Measurements from ENCODE around the gene COL8A2.

COL8A2 gene

DNA sequence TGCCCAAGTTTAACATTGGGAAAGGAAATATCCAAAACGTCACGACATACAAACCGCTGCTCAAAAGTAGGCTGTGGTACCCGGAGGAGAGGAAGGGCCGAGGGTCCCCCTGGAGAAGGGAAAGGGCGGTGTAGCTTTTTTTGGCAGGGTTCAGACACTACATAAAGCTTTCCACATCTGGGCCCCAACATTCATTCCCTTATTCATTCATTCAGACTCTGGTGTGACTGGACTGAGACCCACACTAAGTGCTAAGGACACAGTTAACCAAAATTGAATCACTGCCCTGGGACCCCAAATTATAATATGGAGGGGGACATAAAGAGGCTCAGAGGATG lies 10.3 kb upstream of the COL8A2 start:
- no peak for DNase-seq

- no peak for DNase-seq
These were observed 9.7 kb upstream of the COL8A2 start for GRCh38 chr1:36134505-36135329.

GRCh38 chr1:36134031-36134430 lies 9.0 kb upstream of the COL8A2 start:
- DNase-seq, result no peak

DNA sequence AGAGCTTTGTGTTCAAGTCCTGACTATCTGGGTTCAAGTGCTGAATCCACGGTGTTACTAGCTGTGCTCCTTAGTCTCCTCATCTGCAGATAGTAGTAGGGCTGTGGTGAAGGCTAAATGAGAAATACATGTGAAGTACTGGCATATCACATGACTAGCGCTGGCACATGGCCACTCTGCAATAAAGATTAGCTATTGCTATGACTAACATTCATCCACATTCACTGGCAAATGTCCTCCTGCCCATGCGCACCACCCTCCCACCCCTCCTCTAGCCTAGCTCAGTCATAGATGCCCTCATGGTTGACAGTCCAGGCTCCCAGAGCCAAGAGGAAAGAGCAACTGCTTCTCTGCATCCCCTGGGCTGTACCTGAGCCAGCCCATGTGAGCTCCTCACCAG lies 8.5 kb upstream of the COL8A2 start:
- DNase-seq, result no peak

DNA sequence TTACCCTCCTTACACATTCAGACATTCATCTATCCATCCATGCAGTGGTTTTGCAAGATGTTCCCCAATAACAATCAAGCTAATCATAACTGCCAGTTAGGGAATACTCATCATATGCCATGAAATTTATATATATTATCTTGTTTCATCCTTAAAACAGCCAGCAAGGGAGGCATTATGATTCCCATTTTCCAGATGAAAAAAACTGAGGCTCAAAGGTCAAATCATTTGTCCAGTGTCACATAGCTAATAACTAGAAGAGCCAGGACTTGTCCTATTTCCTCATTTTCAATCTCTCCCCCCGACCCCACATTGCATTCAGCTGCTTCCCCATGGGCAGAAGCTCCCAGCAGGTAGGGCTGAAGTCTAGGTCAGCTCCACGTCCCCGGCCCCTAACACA lies 7.0 kb upstream of the COL8A2 start:
- DNase-seq, result no peak

- DNase-seq, result no peak
These were observed 3.8 kb upstream of the COL8A2 start for GRCh38 chr1:36128905-36129206.

DNA sequence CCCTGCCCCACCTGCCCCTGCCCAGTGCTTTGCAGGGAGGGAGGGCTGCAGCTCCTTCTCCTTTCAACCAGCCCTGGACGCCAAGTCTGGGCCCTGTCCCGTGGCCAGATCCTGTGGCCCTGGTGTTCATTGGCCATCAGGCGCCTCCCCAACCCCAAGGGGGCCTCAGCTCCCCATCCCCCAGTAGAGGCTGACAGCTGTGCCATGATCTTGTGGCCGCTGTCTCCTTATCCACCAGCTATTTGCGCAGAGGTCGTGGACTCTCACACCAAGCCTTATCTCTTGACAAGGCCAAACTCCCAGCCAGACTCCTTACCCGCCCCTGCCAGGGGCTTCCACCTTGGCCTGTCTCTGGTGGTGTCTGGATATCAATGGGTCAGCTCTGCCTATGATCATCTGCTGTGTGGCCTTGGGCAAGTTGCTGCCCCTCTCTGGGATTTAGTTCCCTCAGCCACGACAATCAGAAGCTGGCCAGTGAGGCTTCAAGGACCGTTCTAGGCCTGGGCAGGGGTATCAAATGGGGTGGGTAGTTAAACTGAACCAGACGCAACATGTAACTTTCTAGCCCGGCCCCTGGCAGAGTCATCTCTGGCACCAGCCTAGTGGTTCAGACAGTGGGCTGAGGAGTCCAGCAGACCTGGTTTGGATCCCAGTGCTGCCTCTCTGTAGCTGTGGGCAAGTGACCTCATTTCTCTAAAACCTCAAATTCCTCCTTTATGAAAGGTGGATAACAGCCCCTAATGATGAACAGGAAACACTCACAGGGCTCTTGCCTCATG lies 3.3 kb upstream of the COL8A2 start:
- no peak for DNase-seq

DNA sequence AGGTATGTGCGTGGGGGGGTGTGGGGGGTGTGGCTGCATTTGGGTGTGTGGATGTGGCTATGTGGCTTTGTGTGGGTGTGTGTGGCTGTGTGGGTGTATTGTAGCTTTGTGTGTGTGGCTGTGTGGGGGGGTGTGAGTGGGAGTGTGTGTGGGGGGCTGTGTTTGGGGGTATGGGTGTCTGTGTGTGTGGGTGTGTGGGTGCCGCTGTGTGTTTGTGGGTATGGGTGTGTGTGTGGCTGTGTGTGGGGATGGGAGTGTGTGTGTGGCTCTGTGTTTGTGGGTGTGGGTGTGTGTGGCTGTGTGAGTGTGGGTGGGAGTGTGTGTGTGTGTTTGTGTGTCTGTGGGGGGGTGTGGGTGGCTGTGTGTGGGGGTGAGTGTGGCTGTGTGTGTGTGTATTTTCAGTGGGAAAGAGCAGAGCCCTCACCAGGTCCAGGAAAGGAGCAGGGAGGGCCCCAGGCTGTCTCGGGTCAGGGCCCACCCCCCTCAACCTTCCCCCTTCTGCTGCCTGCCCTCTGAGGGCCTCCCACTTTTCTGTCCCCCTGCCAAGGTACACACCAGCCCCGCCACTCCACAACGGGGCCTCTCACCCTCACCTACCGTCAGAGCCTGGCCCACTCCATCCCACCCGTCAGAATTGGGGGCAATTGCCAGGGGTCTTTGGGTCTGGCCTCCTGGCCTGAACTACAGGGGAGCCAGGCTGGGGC lies 1.9 kb upstream of the COL8A2 start:
- DNase-seq, result no peak

DNA sequence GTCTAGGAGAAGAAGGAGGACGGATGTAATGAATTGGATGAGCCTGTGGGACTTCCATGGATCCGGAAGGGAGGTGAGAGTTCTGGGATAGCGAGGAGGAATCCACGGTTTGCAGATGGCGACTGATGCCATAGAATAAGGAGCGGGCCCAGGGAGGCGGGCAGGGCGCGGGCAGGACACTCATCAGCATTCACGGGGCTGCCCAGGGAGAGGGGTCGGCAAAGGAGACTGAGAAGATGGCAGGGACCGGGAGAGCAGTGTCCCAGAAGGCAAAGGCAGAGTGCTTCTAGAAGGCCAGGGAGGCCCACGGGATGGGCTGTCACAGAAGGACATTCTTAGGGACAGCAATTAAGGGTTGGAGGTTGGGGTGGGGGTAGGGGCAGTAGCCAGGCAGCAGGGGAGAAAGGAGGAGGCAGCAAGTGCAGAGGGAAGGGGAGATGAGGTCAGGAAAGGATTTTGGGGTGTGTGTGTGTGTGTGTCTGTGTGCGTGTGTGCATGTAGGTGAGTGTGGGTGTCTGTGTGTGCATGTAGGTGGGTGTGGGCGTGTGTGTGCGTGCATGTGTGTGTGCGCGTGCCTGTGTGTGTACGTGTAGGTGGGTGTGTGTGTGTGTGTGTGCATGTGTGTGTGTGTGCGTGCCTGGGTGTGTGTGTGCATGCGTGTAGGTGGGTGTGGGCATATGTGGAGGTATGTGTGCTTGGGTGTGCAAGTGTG lies 1.1 kb upstream of the COL8A2 start:
- no peak for DNase-seq

DNA sequence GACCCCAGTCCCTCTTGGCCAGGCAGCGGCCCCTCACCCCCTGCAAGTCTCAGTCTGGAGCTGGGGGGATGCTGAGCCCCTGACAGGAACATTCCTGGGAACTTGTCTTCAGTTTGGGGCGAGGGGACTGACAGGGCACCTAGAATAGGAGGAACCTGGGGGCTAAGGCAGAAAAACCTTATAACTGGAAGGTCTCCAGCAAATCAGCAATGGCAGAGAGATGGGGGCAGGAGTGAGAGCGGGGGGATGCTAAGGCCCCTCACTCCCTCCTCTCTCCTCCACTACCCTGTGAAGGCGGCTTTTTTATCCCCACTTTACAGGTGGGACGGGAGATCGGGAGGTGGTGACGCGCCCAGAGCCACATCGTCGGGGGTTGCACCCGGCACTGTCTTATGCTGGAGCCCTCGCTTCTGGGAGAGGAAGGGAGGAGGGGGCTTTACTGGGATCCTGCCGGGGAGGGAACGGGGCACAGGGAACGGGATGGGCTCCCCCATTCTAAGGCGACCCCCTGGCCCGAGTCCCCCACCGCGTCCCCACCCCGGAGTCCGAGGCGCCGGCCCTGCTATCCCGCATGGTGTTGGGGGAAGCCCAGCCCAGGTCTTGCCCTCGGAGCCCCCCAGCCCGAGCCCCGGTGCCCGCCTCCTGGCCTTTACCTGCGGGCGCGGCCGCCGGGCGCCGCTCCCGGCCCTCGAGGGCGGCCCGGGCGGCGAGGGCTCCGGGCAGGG lies 456 bp downstream of the COL8A2 start:
- no peak for DNase-seq

- DNase-seq, result no peak
These were observed 1.7 kb downstream of the COL8A2 start for GRCh38 chr1:36123356-36123755.

- no peak for DNase-seq
These were observed 2.7 kb downstream of the COL8A2 start for GRCh38 chr1:36122062-36123030.

- DNase-seq, result no peak
These were observed 5.6 kb downstream of the COL8A2 start for GRCh38 chr1:36119456-36119855.

- DNase-seq, result no peak
These were observed 6.4 kb downstream of the COL8A2 start for GRCh38 chr1:36118447-36119204.

DNA sequence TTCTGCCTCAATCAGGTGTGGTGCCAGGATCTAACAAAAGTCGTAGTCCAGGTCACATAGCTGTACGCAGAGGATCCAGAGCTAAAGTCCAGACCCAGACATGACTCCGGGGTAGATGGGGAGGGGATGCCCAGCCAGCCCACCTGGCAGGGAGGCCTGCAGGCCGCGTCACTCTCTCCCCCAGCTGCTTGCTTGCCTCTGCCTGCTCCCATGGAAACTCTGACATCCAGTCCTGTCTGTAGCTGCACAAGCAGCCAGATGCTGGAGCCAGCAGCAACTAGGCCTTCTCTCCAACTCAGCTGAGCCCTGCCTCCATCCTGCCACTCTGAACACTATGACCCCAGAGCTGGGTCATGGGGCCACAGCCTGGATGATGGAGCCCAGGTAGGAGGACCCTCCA lies 8.1 kb downstream of the COL8A2 start:
- DNase-seq, result no peak

DNA sequence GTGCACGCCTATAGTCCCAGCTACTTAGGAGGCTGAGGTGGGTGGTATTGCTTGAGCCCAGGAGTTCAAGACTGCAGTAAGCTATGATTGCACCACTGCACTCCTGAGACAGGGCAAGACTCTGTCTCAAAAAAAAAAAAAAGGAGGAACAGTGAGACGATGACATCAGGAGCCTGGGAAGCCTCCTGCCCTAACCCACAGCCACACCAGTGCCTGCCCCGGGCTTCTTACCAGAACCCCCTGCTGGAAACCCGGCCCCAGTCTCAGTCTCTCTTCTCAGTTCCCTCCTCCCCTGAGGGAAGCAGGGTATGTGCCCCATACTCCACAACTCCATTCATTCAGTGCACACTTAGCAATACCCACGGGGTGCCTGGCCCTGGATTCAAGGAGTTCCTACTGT lies 9.1 kb downstream of the COL8A2 start:
- DNase-seq, result no peak

- DNase-seq, result no peak
These were observed 9.8 kb downstream of the COL8A2 start for GRCh38 chr1:36115200-36115669.

DNA sequence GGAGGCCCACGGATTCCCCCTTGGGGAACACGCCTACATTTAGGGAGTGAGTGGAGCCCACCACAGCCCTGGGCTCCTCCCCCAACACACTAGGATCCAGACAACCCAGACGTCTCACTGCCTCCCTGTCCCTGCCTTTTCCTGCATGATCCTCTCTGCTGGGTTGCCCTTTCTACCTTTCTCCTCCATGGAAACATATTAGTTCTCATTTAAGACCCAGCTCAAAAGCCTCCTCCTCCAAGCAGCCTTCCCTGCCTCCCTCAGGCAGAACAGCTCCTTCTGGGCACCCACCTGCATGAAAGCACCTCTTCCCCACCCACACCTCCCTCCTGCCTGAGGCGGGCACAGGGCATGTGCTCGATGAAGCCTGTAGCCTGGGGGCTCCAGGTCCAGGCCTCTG lies 10.7 kb downstream of the COL8A2 start:
- no peak for DNase-seq

DNA sequence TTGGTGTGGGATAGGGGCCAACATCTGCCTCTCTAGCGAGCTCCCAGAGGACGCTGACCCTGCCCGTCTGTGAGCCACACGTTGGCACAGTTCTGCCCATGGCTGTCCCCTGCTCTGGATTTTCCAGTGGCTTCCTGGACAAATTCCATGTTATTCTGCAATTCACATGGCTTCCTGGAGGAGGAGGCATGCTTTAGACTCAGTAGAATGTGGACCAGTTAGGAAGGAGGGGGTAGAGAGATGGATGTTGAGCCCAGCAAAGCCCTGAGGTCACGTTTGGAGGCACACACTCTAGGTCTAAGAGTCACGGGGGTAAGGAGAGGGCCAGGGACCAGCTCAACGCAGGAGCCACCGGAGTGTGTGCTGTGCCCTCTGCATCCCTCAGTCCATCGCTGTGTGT lies 12.2 kb downstream of the COL8A2 start:
- no peak for DNase-seq

DNA sequence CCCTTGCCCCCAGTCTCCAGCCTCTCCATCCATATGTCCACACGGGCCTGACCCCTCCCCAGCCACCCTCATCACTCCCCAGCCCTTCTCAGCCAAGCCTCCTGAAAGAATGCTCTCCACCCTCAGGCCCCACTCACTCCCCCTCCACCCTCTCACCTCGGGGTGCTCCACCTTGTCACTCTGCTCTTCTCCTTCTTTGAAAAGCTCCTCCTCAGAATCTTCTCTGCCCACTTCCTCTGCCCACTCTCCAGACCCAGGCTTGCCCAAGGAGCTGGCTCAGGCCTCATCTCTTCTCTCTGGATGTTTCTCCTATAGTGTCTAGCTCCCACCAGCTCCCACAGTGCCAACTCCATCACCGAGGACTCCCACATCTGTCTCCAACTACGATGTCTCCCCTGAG lies 13.9 kb downstream of the COL8A2 start:
- DNase-seq, result no peak

All from activated effector memory CD4-positive, alpha-beta T cell treated with Interleukin-2 at 50 U/mL for 16 hours (primary cell).